HepG2 (cell line): ENCODE data around the gene DSN1. TPM values are rescaled to one million over a fixed set of nuclear protein-coding genes. Genes with fewer than 3 reads are reported as not detected.
A peak's percentile ranks its signal among the peaks of the same experiment; 100 is the strongest.

ENCODE experiments used
- CCDC6 ChIP-seq: sonication (generic); formaldehyde crosslinking; IDR thresholded peaks from 2 replicates; pipeline ENCODE4 v1.8.1; 2022; ENCODE audit warnings: mild to moderate bottlenecking, missing genetic modification reagents, moderate library complexity
- ISX ChIP-seq: sonication (generic); formaldehyde crosslinking; conservative IDR thresholded peaks from 2 replicates; pipeline ENCODE4 v1.5.0; 2020; ENCODE audit warnings: missing genetic modification reagents
- MIXL1 ChIP-seq: IDR thresholded peaks from 2 replicates; pipeline ENCODE4 v1.6.1; 2016
- NFKB2 ChIP-seq: sonication (generic); formaldehyde crosslinking; IDR thresholded peaks from 2 replicates; pipeline ENCODE4 v1.4.0; 2020; ENCODE audit warnings: missing genetic modification reagents, borderline replicate concordance
- RAD21 ChIP-seq: fragments of 450-650 bp; formaldehyde crosslinking; IDR thresholded peaks from 2 replicates; pipeline ENCODE4 v1.5.0; 2020; ENCODE audit warnings: mild to moderate bottlenecking
- SIN3B ChIP-seq: fragments of 150-350 bp; IDR thresholded peaks from 2 replicates; pipeline ENCODE4 v1.6.1; 2014; ENCODE audit warnings: low read length
- TCF7 ChIP-seq: sonication (generic); IDR thresholded peaks from 2 replicates; pipeline ENCODE4 v1.6.1; 2016; ENCODE audit warnings: antibody characterized with exemption, low read depth
- U2AF1 ChIP-seq: fragments of 200-400 bp; formaldehyde crosslinking; optimal IDR thresholded peaks from 2 replicates; pipeline ENCODE3; 2017; ENCODE audit warnings: mild to moderate bottlenecking, low read depth, low read length
- ZFP37 ChIP-seq: sonication (generic); formaldehyde crosslinking; IDR thresholded peaks from 2 replicates; pipeline ENCODE4 v1.4.0; 2020; ENCODE audit warnings: missing genetic modification reagents, borderline replicate concordance
- ZFP90 ChIP-seq: sonication (generic); formaldehyde crosslinking; IDR thresholded peaks from 2 replicates; pipeline ENCODE4 v1.8.0; 2022; ENCODE audit warnings: missing genetic modification reagents, mild to moderate bottlenecking, inconsistent platforms, borderline replicate concordance
- ZNF138 ChIP-seq: sonication (generic); formaldehyde crosslinking; IDR thresholded peaks from 2 replicates; pipeline ENCODE4 v1.5.0; 2020; ENCODE audit warnings: mild to moderate bottlenecking, low read depth, missing genetic modification reagents
- ZNF263 ChIP-seq: sonication (generic); formaldehyde crosslinking; IDR thresholded peaks from 2 replicates; pipeline ENCODE4 v1.4.0; 2020; ENCODE audit warnings: missing genetic modification reagents
- ZNF343 ChIP-seq: sonication (generic); formaldehyde crosslinking; IDR thresholded peaks from 2 replicates; pipeline ENCODE4 v1.4.0; 2020; ENCODE audit warnings: mild to moderate bottlenecking, missing genetic modification reagents
- ZNF557 ChIP-seq: sonication (generic); formaldehyde crosslinking; IDR thresholded peaks from 2 replicates; pipeline ENCODE4 v1.4.0; 2020; ENCODE audit warnings: missing genetic modification reagents
- ZNF775 ChIP-seq: sonication (generic); formaldehyde crosslinking; IDR thresholded peaks from 2 replicates; pipeline ENCODE4 v1.4.0; 2020; ENCODE audit warnings: missing genetic modification reagents, mild to moderate bottlenecking, moderate library complexity, borderline replicate concordance
- ZNF878 ChIP-seq: sonication (generic); formaldehyde crosslinking; IDR thresholded peaks from 2 replicates; pipeline ENCODE4 v1.8.1; 2023; ENCODE audit warnings: mild to moderate bottlenecking, missing genetic modification reagents, moderate library complexity
- ZNF879 ChIP-seq: sonication (generic); formaldehyde crosslinking; IDR thresholded peaks from 2 replicates; pipeline ENCODE4 v1.8.1; 2023; ENCODE audit warnings: missing genetic modification reagents
- polyA plus RNA-seq, 8 experiments: library from polyadenylated mRNA; depleted of rRNA in 3 of 8; stranded (reverse) in 7 of 8; unstranded in 1 of 8; fragments of >200 nt; fragmentation: Illumina TruSeq in 4 of 8; extraction: Trizol in 4 of 8; gene quantifications; 2 replicates each; pipeline versions ENCODE4 v1.2.1 to v1.2.3, GENCODE V29; 2011 to 2016; ENCODE audit warnings: low read depth in 4 of 8, missing spikeins in 1 of 8, mixed read lengths in 1 of 8; ENCODE audit not compliant: insufficient read depth in 1 of 8
- total RNA-seq, 5 experiments: library from RNA; depleted of rRNA; stranded (reverse); fragments of >200 nt; fragmentation: Illumina TruSeq; extraction: Trizol; gene quantifications; 2 replicates each; pipeline ENCODE4 v1.2.3, GENCODE V29; 2016; ENCODE audit warnings: low read depth in 1 of 5
- TF ChIP-seq, protein P1 (sequence below): sonication (generic); formaldehyde crosslinking; IDR thresholded peaks from 2 replicates; pipeline ENCODE4 v1.9.0; 2021; ENCODE audit warnings: missing genetic modification reagents, borderline replicate concordance
- TF ChIP-seq, protein P2 (sequence below): IDR thresholded peaks from 2 replicates; pipeline ENCODE4 v1.6.1; 2016; ENCODE audit warnings: low read depth, borderline replicate concordance
- TF ChIP-seq, protein P3 (sequence below): sonication (generic); formaldehyde crosslinking; IDR thresholded peaks from 2 replicates; pipeline ENCODE4 v1.4.0; 2020; ENCODE audit warnings: missing genetic modification reagents

The DSN1 gene
- total and polyA plus RNA-seq, 2 of the 13 experiments (the other 11 are each of a cell fraction or from before 2014, with no cell fraction given) = 18.7 to 53.7 TPM

DNA sequence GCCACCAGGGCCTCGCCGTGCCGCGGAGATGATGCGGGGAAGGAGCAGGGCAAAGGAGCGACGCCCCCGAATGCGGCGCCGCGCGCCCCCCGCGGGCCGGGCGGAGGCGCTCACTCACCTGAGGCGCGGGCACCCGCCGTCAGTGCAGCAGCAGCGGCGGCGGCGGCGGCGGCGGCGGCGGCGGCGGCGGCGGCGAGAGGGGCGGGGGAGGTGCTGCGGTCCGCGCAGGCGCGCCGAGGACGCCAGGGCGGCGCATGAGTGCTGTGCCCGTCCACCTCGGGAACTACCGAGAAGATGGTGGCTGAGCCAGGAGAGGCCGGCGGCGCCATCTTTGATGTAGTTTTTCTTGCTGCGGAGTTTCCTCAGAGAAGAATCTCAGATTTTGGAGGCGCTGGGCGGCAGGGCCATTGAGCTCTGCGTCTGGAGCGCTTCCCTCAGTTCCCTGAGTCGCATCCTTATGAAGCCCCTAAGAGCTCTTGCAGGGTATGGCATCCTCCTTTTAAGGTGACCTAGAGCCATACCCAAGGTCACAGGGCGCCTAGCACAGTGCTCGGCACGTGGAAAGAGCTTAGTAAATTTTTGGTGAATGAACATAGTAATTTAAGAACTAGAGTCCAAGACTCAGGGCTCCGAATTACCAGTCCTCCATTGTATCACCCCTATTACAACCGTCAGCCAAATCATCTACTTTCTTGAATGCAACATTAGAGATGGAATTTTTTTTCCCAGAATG, 27.5 kb downstream of the DSN1 start, which contains the start of gene NDRG3 (continued):
- TF ChIP-seq, protein P1, sequence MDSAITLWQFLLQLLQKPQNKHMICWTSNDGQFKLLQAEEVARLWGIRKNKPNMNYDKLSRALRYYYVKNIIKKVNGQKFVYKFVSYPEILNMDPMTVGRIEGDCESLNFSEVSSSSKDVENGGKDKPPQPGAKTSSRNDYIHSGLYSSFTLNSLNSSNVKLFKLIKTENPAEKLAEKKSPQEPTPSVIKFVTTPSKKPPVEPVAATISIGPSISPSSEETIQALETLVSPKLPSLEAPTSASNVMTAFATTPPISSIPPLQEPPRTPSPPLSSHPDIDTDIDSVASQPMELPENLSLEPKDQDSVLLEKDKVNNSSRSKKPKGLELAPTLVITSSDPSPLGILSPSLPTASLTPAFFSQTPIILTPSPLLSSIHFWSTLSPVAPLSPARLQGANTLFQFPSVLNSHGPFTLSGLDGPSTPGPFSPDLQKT = no peak
- no peak; the same call in 1 of the 2 replicates for TF ChIP-seq NFKB2 (CRISPR knock-in tag)
- 0 out of 2 replicates have a peak, but pooled peaks have one; percentile 5 for TF ChIP-seq MIXL1 (CRISPR knock-in tag)
- TF ChIP-seq SIN3B = no peak
- TF ChIP-seq U2AF1 = no peak
- TF ChIP-seq ZNF775 = no peak
- TF ChIP-seq ZNF557 (CRISPR knock-in tag) = no peak
- TF ChIP-seq, protein P2, sequence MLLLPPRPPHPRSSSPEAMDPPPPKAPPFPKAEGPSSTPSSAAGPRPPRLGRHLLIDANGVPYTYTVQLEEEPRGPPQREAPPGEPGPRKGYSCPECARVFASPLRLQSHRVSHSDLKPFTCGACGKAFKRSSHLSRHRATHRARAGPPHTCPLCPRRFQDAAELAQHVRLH (CRISPR knock-in tag) = peak; percentile 79; the same call in 1 of the 2 replicates
- peak; percentile 24; the same call in 1 of the 2 replicates for TF ChIP-seq TCF7
- 0 out of 2 replicates have a peak, but pooled peaks have one; percentile 36 for TF ChIP-seq ZFP90
- no peak for TF ChIP-seq ZNF878 (CRISPR knock-in tag)
- no peak; the same call in 1 of the 2 replicates for TF ChIP-seq ISX
- TF ChIP-seq ZNF879 = no peak
- TF ChIP-seq ZNF138 = no peak
- TF ChIP-seq, protein P3, sequence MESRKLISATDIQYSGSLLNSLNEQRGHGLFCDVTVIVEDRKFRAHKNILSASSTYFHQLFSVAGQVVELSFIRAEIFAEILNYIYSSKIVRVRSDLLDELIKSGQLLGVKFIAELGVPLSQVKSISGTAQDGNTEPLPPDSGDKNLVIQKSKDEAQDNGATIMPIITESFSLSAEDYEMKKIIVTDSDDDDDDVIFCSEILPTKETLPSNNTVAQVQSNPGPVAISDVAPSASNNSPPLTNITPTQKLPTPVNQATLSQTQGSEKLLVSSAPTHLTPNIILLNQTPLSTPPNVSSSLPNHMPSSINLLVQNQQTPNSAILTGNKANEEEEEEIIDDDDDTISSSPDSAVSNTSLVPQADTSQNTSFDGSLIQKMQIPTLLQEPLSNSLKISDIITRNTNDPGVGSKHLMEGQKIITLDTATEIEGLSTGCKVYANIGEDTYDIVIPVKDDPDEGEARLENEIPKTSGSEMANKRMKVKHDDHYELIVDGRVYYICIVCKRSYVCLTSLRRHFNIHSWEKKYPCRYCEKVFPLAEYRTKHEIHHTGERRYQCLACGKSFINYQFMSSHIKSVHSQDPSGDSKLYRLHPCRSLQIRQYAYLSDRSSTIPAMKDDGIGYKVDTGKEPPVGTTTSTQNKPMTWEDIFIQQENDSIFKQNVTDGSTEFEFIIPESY (CRISPR knock-in tag) = no peak
- TF ChIP-seq ZNF343 (CRISPR knock-in tag) = no peak; the same call in 1 of the 2 replicates
- TF ChIP-seq ZFP37 (CRISPR knock-in tag) = no peak
- TF ChIP-seq RAD21 (CRISPR knock-in tag) = no peak
- TF ChIP-seq CCDC6 (CRISPR knock-in tag) = no peak
- TF ChIP-seq ZNF263 (CRISPR knock-in tag) = no peak
